ENCODE results near the gene KCNJ5.

KCNJ5 gene

DNA sequence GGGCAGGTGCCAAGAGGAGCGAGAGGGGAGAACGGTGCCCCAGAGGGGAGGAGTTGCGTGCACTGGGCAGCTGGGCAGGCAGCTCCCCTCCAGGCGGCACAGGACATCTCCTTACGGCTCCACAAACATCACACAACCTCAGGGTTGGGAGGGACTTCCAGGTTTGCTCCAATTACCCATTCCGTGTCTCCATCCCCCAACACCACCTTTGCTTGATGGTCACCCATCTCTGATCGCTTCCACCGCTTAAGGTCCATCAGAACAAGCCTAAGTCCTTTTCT lies 66.0 kb downstream of the KCNJ5 start:
- DNase-seq (ENCODE audit: low read depth): no peak

DNA sequence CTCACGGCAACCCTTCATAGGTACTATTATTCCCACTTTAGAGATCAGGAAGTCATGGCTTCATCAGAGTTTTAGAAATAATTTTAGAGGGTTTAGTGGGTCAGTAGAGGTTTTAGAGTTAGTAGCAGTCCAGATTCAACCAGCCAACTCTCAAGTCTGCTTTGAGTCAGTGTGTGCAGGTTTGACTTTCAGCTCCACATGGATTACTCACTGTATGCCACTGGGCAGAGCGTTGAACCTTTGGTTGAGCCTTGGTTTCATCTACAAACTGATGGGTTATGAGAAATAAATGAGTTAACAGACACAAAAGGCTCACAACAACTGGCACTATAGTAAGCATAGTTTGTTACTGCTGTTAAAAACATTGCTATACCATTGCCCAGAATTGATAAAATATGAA lies 70.5 kb downstream of the KCNJ5 start:
- DNase-seq (ENCODE audit: low read depth): no peak

DNA sequence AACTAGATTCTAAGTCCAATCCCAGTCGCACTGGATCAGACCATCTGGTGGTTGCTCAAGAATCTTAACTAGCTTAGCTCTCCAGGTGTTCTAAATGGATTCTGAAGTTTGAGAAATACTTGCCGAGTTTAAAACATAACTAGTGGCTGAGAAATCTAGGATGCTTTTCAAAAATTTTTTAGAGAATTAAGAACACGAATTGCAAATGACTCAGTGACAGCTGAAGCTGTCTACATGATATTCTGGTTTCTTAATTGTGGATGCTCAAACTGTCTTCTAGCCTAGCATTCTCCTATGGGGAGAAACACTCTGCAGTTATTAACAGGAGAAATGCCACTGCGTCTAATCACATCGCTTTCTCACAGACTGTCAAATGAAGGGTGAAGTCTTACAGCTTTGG lies 71.7 kb downstream of the KCNJ5 start:
- no peak for DNase-seq (ENCODE audit: low read depth)

DNA sequence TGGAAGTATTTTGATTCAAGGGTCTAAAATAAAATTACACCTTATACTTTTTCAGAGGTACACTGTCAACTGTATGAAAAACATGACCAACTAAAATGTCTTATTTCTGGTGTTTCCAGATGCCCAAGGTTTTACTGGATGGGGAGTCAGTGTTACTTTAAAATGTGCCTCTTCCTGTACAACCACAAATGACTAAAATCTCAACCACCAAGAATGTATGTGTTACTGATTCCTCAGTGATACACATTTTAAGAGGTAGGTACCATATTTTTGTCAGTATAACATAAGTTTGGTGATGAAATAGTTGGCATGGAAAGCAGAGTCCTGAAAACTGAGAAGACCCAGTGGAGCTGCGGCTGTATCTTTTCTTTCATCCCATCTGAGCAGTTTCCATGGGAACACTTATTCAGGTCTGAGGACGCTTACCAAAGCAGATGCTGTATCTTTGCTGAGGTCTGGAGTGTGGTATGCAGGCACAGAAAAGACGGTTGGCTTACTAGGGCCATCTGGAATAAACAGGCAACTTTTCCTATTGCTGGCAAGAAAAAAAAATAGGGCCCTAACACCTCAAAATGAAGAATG lies 72.7 kb downstream of the KCNJ5 start:
- DNase-seq (ENCODE audit: low read depth): no peak

DNA sequence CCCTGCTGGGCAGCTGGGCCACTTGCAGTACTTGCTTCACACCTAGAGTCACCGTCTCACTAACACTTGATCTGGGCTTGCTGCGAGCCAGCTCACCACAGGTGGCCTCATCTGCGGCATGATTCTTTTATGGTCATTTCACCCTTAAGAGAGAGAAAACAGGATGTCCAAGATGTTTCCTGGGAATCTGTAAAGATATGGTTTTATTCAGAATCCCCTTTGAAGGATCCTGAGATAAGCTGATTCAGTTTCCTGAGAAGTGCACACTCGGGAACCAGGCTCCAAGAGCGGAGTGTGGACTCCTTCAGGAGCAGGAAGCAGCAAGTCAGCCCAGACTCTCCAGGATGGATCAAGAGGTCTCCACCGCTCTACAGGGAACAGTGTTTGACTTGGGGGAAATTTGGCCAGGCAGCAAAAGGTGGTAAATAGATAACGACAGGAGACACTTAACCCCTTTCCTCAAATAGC lies 73.3 kb downstream of the KCNJ5 start:
- DNase-seq (ENCODE audit: low read depth): no peak

DNA sequence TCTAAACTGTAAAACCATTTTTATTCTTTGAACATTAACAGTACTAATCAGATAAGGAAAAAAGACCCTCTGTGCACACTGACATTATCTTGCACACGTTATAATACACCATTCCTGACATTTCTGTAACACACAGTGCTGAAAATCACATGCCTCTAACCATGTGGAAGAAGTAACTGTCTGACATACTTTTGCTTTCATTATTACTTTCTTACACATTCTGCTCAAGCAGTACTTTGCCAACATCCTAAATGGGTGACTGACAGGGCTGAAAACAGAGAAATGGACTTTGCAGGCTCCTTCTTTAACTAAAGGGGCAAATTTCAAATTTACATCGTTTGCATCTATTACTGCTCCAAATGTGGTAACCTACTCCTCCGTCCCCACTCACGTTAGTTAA lies 74.3 kb downstream of the KCNJ5 start:
- DNase-seq (ENCODE audit: low read depth): no peak

DNA sequence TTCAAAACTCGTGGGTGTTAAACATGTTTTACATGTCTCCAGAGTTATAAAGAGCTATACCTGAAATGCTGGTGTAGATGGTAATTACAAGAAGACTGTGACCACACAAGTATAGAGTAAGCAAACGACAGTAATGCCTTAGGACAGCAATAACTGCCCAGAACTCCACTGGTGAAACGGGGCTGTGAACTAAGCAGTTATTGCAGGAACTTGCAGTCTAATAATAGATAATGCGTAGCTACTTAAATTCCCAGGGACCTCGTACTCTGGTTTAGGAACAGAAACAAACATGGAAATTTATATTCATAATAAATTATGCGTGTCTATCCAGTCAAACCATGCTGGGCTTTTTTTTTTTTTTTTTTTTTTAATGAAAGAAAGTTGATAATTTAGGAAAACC lies 76.4 kb downstream of the KCNJ5 start:
- no peak for DNase-seq (ENCODE audit: low read depth)

DNA sequence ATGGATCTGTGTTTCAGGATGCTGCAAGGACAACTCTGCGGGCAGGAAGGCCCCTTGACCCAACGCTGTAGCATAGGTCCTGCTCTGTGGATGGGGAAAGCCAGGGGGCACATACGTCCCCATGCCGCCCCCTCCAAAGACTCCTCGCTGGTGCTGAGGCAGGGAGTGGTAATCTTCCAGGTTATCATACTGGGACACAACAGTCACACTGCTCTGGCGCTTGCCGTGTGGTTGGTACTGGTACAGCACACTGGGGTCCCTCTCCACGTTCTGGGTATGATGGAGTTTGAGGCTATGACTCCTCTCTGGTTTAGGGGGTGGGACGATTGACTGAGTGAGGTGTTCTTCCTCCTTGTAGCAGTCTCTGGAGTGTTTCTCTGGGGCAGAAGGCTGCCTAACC lies 77.8 kb downstream of the KCNJ5 start:
- DNase-seq (ENCODE audit: low read depth): no peak
